Caco-2 (cell line): ENCODE results near the gene PTPRN2. TPM values are rescaled to one million over a fixed set of nuclear protein-coding genes. Genes with fewer than 3 reads are reported as not detected.

ENCODE experiments used
- BruUV-seq: library from RNA; stranded (reverse); fragments of 400-500 nt; replicated peaks from 2 replicates; lab custom pipeline; 2021; lab: Mats Ljungman, UMichigan
- CTCF ChIA-PET: fragments of 300-600 bp; sonication (Branson Sonifier 250); formaldehyde crosslinking; loops from one replicate; lab custom pipeline; 2022; ENCODE audit warnings: antibody characterized with exemption; lab: Charles Lee
- POLR2A ChIA-PET: fragments of 300-600 bp; sonication (Branson Sonifier 250); formaldehyde crosslinking; loops from one replicate; lab custom pipeline; 2022; ENCODE audit warnings: antibody characterized with exemption; lab: Charles Lee
- DNase-seq, 2 experiments: peaks; one replicate each; pipeline versions ENCODE4 v3.0.0 to v3.0.0-alpha.2; 2020 to 2022
- H3K27me3 ChIP-seq: replicated peaks from 2 replicates; pipeline ENCODE4 v1.6.0; 2011; ENCODE audit warnings: low read length; ENCODE audit not compliant: control insufficient read depth, insufficient read depth
- H3K36me3 ChIP-seq: 2 replicates; pipeline ENCODE4 v1.5.1; 2011; ENCODE audit warnings: low read length; ENCODE audit not compliant: control insufficient read depth, insufficient read depth
- H3K4me1 ChIP-seq: fragments of 250-450 bp; sonication (Bioruptor Pico); 2 replicates; pipeline ENCODE4 v1.5.1; 2020; ENCODE audit warnings: mild to moderate bottlenecking
- H3K4me3 ChIP-seq: 2 replicates; pipeline ENCODE4 v1.5.1; 2011; ENCODE audit warnings: low read depth, mild to moderate bottlenecking, control low read depth, low read length
- H3K9me3 ChIP-seq: fragments of 250-450 bp; sonication (Bioruptor Pico); 2 replicates; pipeline ENCODE4 v1.5.1; 2020; ENCODE audit warnings: mild to moderate bottlenecking, moderate library complexity
- H3K27ac Mint-ChIP-seq: one replicate; pipeline ENCODE4 v1.8.0; 2022; ENCODE audit warnings: mixed read lengths; ENCODE audit not compliant: unreplicated experiment
- H3K27me3 Mint-ChIP-seq: one replicate; pipeline ENCODE4 v1.8.0; 2022; ENCODE audit warnings: mixed read lengths; ENCODE audit not compliant: insufficient read depth, unreplicated experiment
- H3K36me3 Mint-ChIP-seq: one replicate; pipeline ENCODE4 v1.8.0; 2022; ENCODE audit warnings: mild to moderate bottlenecking, mixed read lengths; ENCODE audit not compliant: insufficient read depth, unreplicated experiment
- H3K4me1 Mint-ChIP-seq: one replicate; pipeline ENCODE4 v1.8.0; 2022; ENCODE audit warnings: low read depth, mixed read lengths; ENCODE audit not compliant: unreplicated experiment
- H3K4me3 Mint-ChIP-seq: one replicate; pipeline ENCODE4 v1.8.0; 2022; ENCODE audit warnings: mild to moderate bottlenecking, moderate library complexity, mixed read lengths; ENCODE audit not compliant: unreplicated experiment
- H3K9me3 Mint-ChIP-seq: one replicate; pipeline ENCODE4 v1.8.0; 2022; ENCODE audit warnings: mixed read lengths; ENCODE audit not compliant: unreplicated experiment
- CTCF ChIP-seq, 2 experiments: fragments of 200-600 bp in 1 of 2; IDR thresholded peaks; 1 replicate in 1 of 2; 2 replicates in 1 of 2; pipeline versions ENCODE4 v1.5.1 to v1.8.0; 2011 to 2022; ENCODE audit warnings: antibody characterized with exemption in 1 of 2, control low read depth in 1 of 2, inconsistent platforms in 1 of 2, low read depth in 1 of 2, low read length in 1 of 2, mild to moderate bottlenecking in 1 of 2, moderate library complexity in 1 of 2; ENCODE audit not compliant: insufficient read depth in 1 of 2, severe bottlenecking in 1 of 2, unreplicated experiment in 1 of 2
- intact Hi-C: fragments of 100-400 bp; cut with micrococcal nuclease; formaldehyde crosslinking; loops from one replicate; pipeline ENCODE4 v1.10.0; 2022; ENCODE audit not compliant: unreplicated experiment
- total RNA-seq: library from RNA; stranded (reverse); gene quantifications from 2 replicates; pipeline ENCODE4 v1.2.3, GENCODE V29; 2022

The PTPRN2 gene
- total RNA-seq, 1 experiment from 2014 or later = 1.4 TPM

GRCh38 chr7:157811946-157812345 lies 775.7 kb downstream of the PTPRN2 start:
- H3K36me3 Mint-ChIP-seq = no peaks in the 10 kb centered on the region
- no peaks in the 10 kb centered on the region for H3K4me1 ChIP-seq
- H3K27me3 ChIP-seq = no peaks in the 10 kb centered on the region
- ChIA-PET CTCF (no interaction called here), POLR2A (no interaction called here)
- TF ChIP-seq CTCF (IDR thresholded peaks at IDR 0.05; ENCODE audit: insufficient read depth in 1 of 2, low read depth in 1 of 2, low read length in 1 of 2, severe bottlenecking in 1 of 2, unreplicated experiment in 1 of 2) = no peak
- H3K27me3 Mint-ChIP-seq = no peaks in the 10 kb centered on the region
- intact Hi-C loops = no loop called here
- H3K36me3 ChIP-seq = no peaks in the 10 kb centered on the region
- BruUV-seq = no TSS peak
- no peaks in the 10 kb centered on the region for H3K9me3 ChIP-seq
- no peaks in the 10 kb centered on the region for H3K4me1 Mint-ChIP-seq
- no peak overlapping the region for H3K4me3 Mint-ChIP-seq
- H3K27ac Mint-ChIP-seq = no peak overlapping the region
- DNase-seq = no peak
- H3K4me3 ChIP-seq = no peak overlapping the region
- no peaks in the 10 kb centered on the region for H3K9me3 Mint-ChIP-seq

GRCh38 chr7:157809863-157810851 lies 777.5 kb downstream of the PTPRN2 start:
- no peaks in the 10 kb centered on the region for H3K4me1 Mint-ChIP-seq
- Histone ChIP-seq H3K36me3 (no peaks in the 10 kb centered on the region), H3K4me3 (no peak overlapping the region), H3K9me3 (no peaks in the 10 kb centered on the region), H3K4me1 (no peaks in the 10 kb centered on the region), H3K27me3 (no peaks in the 10 kb centered on the region)
- ChIA-PET CTCF (no interaction called here), POLR2A (no interaction called here)
- intact Hi-C loops = no loop called here
- no peaks in the 10 kb centered on the region for H3K36me3 Mint-ChIP-seq
- H3K9me3 Mint-ChIP-seq = no peaks in the 10 kb centered on the region
- no peak for DNase-seq
- H3K4me3 Mint-ChIP-seq = no peak overlapping the region
- H3K27me3 Mint-ChIP-seq = no peaks in the 10 kb centered on the region
- BruUV-seq = no TSS peak
- H3K27ac Mint-ChIP-seq = no peak overlapping the region
- TF ChIP-seq CTCF (IDR thresholded peaks at IDR 0.05; ENCODE audit: insufficient read depth in 1 of 2, low read depth in 1 of 2, low read length in 1 of 2, severe bottlenecking in 1 of 2, unreplicated experiment in 1 of 2) = no peak

- no peak overlapping the region for H3K27ac Mint-ChIP-seq
- CTCF ChIA-PET = no interaction called here
- no TSS peak for BruUV-seq
These were observed 778.3 kb downstream of the PTPRN2 start for GRCh38 chr7:157809154-157809862.

More at GRCh38 chr7:157809154-157809862, 778.3 kb downstream of the PTPRN2 start:
- POLR2A ChIA-PET = no interaction called here
- H3K36me3 Mint-ChIP-seq = no peaks in the 10 kb centered on the region
- H3K9me3 Mint-ChIP-seq = no peaks in the 10 kb centered on the region
- no peak overlapping the region for H3K4me3 Mint-ChIP-seq
- intact Hi-C loops = no loop called here
- H3K36me3 ChIP-seq = no peaks in the 10 kb centered on the region
- H3K9me3 ChIP-seq = no peaks in the 10 kb centered on the region
- no peaks in the 10 kb centered on the region for H3K4me1 ChIP-seq
- no peak for DNase-seq
- H3K4me3 ChIP-seq = no peak overlapping the region
- no peaks in the 10 kb centered on the region for H3K27me3 ChIP-seq
- H3K4me1 Mint-ChIP-seq = no peaks in the 10 kb centered on the region
- no peaks in the 10 kb centered on the region for H3K27me3 Mint-ChIP-seq
- no peak for TF ChIP-seq CTCF (IDR thresholded peaks at IDR 0.05; ENCODE audit: insufficient read depth in 1 of 2, low read depth in 1 of 2, low read length in 1 of 2, severe bottlenecking in 1 of 2, unreplicated experiment in 1 of 2)
